HG02885 (cell line): ENCODE measurements around the gene MICB.
"Not testable (repeated sequence)": the region's sequence is repeated elsewhere in the genome, so short reads cannot be mapped to it uniquely, and the experiment has no call there.

ENCODE experiments used
- ATAC-seq: cut with Tn5 transposase; IDR thresholded peaks from one replicate; pipeline ENCODE4 v1.9.1; 2021; ENCODE audit warnings: mild to moderate bottlenecking; ENCODE audit not compliant: unreplicated experiment, poor library complexity

MICB gene

GRCh38 chr6:31498748-31499147, 803 bp downstream of the MICB start:
- no peak for ATAC-seq

GRCh38 chr6:31499648-31500047, 1.7 kb downstream of the MICB start:
- not testable (repeated sequence) for ATAC-seq

- no peak for ATAC-seq
Observed at GRCh38 chr6:31502586-31502985, 4.6 kb downstream of the MICB start.

GRCh38 chr6:31509036-31509435, 11.1 kb downstream of the MICB start:
- not testable (repeated sequence) for ATAC-seq

- no peak for ATAC-seq
Observed at GRCh38 chr6:31510007-31510406, 12.1 kb downstream of the MICB start.

- ATAC-seq, result no peak
Observed at GRCh38 chr6:31513456-31514165, 15.7 kb downstream of the MICB start.

- ATAC-seq, result no peak
Observed at GRCh38 chr6:31521835-31522234, 23.9 kb downstream of the MICB start.

GRCh38 chr6:31525553-31525931, 27.6 kb downstream of the MICB start:
- no peak for ATAC-seq

- ATAC-seq, result no peak
Observed at GRCh38 chr6:31525932-31526591, 28.1 kb downstream of the MICB start.

GRCh38 chr6:31528307-31528777, 30.4 kb downstream of the MICB start:
- no peak for ATAC-seq

- ATAC-seq, result no peak
Observed at GRCh38 chr6:31528821-31529328, 30.9 kb downstream of the MICB start, which contains the start of gene MCCD1. MCCD1 (plus strand) TSS chr6:31528962; CDS start chr6:31529015, 53 bp downstream.

GRCh38 chr6:31529329-31530150, 31.6 kb downstream of the MICB start:
- no peak for ATAC-seq

GRCh38 chr6:31530659-31531058, 32.7 kb downstream of the MICB start:
- no peak for ATAC-seq

GRCh38 chr6:31531162-31531561, 33.2 kb downstream of the MICB start:
- ATAC-seq, result no peak

- ATAC-seq, result no peak
Observed at GRCh38 chr6:31531771-31532643, 34.1 kb downstream of the MICB start.

- ATAC-seq, result no peak
Observed at GRCh38 chr6:31532644-31533454, 34.9 kb downstream of the MICB start.

- ATAC-seq, result no peak
Observed at GRCh38 chr6:31533455-31533841, 35.5 kb downstream of the MICB start.

- ATAC-seq, result no peak
Observed at GRCh38 chr6:31534011-31534410, 36.1 kb downstream of the MICB start.

- no peak for ATAC-seq
Observed at GRCh38 chr6:31534521-31535040, 36.6 kb downstream of the MICB start.
